GM19328 (cell line): ENCODE measurements around the gene NCBP2L.

Source experiments
- ATAC-seq: cut with Tn5 transposase; IDR thresholded peaks from one replicate; pipeline ENCODE4 v1.9.1; 2021; ENCODE audit warnings: mild to moderate bottlenecking, moderate library complexity; ENCODE audit not compliant: unreplicated experiment

NCBP2L gene

DNA sequence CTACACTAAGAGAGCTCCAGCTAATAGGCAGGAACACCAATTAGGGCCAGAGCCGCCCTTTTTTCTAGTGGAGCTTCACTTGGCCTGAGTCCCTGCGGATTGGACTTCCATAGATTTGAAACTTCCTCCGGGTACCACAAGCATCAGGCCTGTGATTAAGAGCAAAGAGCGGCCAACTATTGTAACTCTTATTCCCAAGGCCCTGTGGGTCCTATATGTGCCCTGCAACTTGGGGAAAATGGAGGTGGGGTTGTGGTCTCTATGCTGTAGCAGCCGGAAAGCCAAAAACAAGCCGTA is at the start of gene NCBP2L:
Gene NCBP2L (plus strand): TSS at position 198 of the 297 bp plus-strand sequence. CDS start 16,488 bp downstream, outside the sequence.
- no peak for ATAC-seq

DNA sequence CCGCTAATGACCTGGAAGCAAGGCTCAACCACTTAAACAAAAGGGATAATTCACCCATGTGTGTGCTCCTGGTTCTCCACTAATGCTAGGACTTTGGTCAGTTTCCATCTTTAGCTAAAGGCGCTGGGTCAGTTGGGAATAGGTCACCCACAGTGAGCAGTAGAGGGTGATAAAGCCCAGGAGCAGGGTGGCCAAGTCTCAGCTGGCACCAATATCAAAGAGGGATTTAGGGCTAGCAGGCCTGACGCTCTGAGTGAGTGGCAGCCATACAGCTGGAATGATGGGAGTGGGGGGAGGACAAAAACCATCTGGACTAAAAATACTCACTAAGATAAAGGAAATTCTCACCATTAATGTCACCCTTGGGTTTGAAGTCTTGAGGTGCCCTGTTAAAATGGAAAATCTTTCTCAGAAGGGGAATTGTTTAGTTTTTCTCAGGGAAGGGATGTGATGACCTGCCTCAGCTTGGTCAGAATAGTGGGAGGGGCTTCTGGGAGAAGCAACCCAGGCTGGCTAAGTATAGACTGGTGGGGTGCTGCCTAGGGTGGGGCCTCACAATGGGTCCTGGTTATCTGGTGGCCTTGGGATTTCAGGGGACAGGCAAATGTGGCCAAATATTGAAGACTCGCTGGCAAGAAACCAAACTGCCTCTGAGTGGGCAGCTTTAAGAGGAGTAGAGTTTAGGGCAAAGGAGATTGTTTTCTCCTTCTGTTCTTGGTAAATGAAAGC is 49.0 kb upstream of the NCBP2L start:
- no peak for ATAC-seq

DNA sequence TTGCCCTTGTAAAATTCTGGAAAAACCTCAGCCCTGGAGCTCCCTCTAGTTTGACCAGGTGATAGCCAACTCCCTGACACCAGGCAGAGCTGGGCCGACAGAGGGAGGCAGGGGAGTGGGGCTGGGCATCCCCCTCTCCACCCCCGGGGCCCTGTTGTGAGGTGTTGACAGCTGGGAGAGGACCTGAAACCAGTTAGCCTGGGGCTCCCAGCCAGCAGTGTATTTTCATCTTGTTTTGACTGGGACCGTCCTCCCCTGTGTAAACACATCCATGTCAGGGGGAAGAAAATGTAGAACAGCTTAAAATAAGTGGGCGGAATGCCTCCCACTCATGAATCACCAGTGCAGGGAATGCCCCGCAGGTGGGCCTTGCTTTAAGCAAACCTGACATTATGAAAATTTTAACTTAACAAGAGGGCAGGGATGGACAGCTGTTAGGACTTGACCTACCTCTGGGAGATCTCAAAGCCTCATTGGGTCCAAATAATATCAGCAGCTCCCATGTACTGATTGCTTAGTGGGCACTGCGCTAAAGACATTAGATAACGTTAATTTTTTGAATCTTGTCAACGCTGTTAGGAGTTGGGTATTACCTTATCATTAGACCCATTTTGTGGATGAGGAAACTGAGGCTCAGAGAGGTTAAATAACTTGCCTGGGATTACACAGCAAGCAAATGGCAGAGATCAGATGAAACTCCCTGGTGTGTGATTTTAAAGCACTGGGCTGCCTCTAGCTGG is 47.8 kb upstream of the NCBP2L start:
- ATAC-seq, result no peak

DNA sequence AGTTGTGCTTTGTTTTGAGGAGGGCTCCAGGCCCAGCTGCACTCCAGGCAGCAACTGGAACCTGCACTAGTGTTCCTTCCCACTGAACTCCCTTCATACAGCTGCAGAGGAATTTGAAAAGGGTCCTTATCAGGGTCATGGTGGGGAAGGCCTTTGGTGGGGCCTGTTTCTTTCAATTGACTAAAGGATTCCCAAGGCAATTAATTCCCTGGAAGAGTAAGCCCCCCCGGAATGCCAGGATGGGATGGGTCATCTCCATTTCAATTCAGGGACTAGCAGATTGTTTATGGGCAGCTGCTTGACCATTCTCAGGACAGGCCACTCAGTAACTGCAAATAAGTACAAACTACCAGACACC is 47.3 kb upstream of the NCBP2L start:
- ATAC-seq, result no peak

DNA sequence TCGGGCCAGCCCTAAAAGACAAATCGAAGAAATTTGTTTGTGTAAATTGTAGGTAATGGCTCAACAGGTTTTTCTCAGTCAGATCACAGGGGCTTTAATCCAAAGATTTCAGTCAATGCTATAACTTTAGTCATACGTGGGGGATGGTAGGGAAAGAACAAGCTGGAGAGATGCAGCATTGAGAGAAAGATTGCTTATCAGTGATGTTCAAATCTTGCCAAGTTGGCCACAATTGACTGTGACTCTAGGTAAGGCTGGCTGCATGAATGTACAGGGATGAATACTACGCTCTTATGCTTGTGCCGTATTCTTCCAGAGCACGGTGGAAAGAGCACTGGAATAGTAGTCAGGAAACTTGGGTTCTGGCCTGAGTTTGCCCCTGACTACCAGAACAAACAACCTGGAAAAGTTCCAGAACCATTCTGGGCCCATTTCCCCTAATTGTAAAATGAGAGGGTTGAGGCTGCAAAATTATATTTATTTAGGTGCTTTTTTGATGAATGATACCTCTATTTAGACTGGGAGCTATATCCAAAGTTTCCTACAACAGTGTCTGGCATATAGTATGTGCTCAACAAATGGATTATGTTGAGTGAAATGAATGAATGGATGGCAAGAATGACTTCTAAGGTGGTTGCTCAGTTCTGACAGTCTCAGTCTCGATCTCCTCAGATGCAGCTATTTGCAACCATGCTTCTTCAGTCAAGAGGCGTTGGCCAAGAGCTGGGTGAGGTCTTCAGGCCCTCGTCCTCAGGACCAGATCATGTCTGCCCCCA is 46.4 kb upstream of the NCBP2L start:
- ATAC-seq, result no peak

DNA sequence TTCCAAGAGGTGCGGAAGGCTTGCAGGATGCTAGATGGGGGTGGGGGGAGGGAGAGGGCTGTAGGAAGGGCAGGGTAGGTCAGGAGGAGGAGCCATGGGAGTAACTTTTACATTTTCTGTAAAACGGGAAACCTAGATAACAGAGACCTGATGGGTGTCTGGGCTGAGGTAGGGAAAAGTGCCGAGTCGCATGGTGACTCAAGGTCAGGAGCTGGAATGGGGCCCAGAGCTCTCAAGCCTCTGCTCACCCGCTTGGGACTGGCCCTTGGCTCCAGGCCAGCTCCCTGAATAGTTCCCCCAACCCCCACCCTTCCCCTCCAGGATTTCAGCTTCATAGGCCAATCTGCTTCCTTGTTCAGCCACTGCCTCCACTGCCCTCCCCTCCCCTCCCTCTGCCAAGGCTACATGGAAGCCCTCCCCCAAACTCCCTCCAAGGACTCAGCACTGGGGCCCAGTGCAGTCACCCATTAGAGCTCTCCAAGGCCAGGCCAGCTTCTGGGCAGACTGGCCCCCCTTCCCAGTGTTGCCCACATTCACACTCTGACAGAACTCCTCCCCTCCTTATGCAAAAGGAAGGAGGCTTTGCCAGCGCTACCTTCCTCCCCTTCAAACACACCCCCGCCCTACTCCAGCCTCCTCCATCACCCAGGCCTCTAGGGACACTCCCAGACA is 45.6 kb upstream of the NCBP2L start:
- no peak for ATAC-seq

DNA sequence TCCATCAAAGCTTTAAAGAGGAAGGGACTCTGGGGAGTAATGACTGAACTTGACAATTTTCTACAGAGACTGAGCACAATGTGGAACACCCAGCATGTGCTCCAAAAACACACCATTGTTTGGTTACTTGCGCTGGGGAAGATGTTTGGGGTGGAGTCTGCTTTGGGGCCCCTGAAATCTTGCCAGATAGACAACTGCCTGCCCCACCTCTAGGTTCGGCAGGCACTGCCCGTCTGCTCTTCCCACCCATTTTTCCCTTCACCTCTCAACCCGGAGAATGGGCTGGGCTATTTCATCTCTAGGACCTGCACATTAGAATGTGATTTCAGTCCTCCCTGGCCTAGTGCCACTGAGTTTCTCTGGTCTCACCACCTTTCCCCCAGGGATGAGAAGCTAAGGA is 43.8 kb upstream of the NCBP2L start:
- ATAC-seq, result no peak

DNA sequence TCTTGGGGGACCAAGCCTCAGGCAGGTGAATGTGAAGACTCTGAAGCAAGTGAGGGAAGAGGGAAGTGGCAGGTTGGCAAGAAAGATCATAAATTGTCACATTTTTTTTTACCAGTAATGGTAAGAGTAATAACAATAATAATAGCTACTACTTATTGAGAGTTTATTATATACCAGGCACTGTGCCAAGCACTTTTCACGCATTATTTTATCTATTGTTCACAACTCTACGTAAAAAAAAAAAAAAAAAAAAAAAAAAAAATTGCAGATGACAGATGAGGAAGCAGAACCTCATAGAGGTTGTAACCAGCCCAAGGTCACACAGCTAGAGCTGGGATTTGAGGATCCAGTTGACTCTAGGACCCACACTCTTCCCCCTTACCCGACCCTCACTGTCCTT is 42.9 kb upstream of the NCBP2L start:
- ATAC-seq, result no peak

DNA sequence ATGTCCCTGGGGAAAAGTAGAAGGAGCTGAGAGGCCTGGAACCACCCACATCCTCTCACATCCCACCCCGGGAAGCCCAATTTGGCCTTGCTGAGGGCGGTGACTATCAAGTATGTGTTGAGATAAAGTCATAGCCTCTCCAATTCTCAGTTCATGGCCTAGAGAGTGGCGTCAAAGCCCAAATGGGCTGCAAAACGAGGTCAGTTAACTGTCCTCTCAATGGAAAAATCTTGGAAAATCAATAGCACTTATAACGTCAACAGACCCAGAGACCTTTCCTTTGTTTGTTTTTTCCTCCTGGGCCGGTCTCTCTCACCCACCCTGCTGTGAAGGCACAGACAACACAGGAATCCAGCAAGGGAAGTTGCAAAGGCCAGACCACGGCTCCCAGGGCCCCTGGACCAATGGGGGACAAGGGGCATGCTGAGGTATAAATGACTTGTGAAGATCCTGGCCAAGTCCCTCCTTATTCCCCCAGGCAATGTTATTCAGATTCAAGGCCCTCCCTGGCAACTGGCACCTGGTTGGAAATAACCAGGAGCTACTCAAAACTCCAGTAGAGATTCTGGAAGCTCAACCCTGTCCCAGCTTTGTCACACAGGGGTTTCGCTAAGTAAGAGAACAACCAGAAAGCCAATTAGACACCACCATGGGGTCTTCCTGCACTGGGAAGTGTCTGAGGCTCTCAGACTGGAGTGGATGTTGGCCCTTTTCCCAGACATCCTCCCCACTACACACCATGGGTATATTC is 40.6 kb upstream of the NCBP2L start:
- no peak for ATAC-seq

DNA sequence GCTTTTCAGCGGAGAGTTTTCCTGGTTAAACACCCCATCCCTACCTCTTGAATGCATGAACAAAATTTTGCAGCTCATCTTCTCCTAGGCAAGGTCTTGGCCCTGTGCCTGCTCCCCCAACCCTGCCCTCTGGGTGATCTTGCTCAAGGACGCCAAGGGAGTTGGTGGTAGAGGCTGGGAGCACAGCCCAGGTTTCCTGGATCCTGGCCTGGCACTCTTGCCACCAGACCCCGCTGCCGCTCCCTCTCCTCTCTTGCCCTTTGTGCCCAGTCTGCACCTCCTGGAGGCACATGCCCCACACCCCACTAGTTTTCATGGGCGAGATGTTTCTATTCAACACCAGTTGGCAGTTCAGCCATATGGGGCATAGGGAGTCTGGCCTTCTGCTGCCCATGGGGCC is 39.3 kb upstream of the NCBP2L start:
- ATAC-seq, result no peak

DNA sequence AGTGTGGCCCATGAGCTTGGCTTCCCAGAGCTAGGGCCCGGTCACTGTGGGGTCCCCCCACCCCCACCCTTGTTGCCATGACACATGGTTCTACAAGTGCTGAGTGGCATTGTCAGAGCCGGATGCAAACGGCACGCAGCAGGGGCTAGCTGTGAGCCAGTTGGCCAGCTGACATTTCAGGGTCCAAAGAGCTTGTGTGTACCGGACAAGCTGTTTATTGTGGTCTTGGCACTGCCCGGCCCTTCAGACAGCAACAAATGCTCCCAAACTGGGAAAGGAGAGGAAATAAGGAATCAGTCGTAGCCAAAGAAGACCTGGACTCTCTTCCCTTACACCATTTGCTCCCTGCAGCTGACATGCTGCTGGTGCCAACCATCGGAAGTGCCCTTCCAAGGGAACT is 38.8 kb upstream of the NCBP2L start:
- no peak for ATAC-seq

DNA sequence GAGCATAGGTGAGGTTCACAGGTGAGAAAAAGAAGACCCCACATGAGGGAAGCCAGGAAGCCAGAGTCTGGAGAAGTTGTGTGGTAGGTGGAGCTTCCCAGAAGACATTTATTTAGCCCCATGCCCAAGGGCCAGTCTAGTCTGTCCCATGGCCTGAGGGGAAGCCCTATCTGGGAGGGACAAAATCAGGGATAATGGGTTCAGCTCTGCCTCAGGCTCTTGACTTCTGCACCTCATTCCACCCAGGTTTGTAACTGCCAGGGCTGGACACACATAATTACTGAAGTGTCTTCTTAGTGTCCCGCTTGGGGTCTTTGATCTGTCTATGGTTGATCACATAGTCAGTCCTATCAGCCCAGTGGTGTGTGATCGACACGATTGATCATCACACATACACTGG is 38.0 kb upstream of the NCBP2L start:
- no peak for ATAC-seq

DNA sequence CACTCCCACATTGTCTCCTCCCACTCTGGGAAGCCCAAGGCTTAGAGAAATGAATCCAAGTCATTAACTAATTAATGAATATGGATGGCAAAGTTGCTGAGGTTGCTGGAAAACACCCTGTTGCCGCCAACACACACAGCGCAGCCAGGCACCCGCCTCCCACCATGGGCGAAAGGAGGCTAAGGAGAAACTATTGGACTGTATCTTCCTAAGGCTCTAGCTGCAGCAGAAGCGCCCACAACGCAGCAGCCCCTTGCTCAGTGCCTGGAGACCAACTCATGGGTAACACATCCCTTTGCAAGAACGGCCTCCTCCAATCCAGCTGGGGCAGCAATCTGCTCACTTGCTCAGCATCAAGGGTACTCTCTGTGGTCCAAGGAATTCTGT is 36.1 kb upstream of the NCBP2L start:
- ATAC-seq, result peak; percentile 16

DNA sequence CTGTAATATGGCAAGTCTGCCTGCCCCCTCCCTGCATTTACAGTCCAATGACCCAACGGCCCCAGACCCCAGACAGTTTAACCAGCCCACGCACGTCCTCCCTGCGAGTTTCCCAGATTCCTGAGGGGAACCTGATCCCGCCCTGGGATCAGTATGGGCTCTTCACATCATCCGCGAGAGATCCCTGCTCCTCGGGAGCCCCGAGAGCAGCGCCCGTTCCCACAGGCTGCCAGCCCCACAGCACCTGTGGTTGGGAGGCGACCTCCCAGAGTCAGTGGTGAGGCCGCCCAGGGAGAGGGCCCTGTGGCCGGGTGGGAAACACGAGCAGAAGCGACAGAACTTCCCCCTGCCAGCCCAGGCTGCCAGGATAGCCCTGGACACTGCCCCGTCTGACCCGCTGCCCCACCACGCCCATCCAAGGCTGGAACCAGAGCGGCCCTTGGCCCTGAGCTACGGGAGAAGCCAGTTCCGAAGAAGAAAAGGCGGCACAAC is 34.8 kb upstream of the NCBP2L start:
- ATAC-seq, result no peak

DNA sequence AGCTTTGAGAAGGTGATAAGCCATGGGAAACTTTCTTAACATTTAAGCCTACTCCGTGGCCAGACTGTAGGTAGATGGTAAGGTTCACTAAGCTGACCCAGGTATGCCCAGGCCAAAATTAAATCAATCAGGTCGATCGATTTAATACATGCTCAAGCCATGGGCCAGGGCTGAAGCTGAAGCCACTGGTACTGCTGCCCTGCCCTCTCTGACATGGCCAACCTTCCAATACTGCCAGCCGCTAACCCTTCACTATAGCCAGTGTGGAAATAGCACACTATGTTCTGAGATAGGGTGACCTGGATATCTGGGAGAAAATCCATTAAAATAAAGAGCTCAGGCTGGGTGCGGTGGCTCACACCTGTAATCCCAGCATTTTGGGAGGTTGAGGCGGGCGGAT is 33.5 kb upstream of the NCBP2L start:
- no peak for ATAC-seq

DNA sequence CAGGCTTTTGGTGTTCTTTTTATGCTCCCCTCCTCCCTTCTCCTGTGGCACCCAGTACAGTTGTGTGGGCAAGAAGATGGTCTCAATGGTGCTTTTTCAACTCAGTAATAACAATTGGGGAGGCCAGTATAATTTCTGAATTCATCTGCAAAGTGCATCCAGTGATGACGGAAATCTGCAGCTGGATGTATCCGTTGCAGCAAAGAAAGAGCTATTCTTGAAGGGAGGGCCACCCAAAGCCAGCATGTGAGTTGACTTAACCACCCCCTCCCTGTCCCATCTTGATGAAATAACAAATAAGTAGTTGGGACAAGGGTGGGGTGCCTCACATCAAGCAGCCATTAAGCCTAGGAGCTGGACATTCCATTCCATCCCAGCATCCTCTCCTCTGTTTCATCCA is 32.7 kb upstream of the NCBP2L start:
- ATAC-seq, result no peak

DNA sequence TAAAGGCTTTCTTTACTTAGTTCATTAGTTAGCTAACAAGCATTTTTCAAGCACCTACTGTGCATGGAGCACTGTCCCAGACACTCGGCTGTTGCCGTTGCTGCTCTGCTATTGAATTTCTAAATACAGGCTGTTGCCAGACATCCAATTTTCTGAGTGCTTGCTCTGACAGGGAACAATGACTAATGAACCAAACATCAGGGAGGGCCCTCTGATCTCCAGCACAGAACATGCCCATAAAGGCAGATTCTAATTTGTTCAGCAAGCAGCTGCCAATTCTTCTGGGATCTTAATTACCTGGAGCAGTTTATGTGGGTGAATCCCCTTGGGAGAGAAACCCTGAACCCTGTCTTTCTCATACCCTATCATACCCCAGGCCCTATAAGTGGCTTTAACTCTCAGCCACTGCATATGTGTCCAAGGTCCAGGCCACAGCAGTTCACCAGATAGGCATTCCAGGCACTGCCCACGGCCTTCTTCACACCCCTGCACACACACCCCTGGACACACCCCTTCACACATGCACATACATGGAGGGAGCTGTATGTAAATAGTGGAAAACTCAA is 29.9 kb upstream of the NCBP2L start:
- no peak for ATAC-seq

DNA sequence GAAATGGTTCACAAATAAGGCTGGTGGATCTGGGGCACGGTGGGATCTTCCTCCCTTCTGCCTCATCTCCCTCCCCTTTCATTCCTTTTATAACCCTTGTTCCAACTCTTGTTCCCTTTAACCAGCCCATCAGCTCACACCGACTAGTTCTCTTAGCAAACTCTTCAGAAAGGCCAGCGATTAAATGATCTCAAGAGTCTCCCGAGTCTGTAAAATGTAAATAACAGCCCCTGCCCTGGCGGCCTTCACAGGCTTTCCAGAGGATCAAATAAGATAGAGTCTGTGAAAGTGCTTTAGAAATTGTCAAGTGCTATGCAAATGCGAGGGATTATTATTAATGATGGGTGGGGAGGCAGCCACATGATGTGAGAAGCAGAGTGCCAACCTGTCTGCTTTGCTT is 29.0 kb upstream of the NCBP2L start:
- ATAC-seq, result no peak

DNA sequence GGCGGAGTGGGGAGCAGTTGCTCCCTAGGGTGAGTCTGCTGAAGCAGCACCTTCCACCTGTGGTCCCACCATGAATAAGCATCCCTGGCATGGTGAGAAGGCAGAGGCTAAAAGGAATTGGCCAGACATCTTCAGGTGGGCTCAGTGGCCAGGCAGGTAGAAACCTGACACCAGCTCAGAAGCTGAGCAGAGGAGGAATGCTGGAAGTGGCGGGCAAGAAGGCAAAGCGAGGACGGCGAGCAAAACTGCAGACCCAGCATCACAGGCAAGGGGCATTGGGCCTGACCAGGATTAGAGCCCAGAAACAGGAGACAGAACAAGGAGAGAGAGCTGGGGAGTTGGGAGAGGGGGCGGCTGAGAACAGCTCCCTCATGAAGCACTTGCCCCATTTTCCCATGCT is 27.3 kb upstream of the NCBP2L start:
- ATAC-seq, result no peak

DNA sequence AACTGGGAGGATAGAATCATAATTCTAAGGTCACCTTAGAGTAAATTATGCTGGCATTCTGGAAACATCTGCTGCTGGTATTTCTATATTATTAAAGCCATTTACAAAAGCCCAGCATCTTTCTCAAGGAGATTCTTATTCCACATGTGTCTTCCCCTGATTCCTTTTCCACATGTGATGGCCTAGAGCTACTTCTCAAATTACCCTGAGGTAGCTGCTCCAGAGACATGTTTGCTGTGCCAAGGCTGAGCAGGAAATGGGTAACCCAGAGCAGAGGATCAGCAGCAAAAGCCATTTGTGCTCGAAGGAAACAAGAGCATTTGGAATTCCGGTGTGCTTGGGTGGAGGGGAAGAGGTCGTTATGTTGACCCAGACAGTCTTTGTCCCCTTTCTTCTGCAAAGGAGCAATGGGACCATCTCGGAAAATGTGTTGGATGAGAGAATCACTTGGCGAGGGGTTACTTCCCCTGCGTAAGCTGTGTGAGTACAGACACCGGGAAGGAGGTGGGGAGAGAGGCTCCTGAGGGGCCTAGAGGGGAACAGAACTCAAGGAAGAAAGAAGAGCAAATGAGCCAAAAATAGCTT is 26.6 kb upstream of the NCBP2L start:
- no peak for ATAC-seq
